GM18867 (cell line): Measurements from ENCODE around the gene CITED2.

Experiments
- ATAC-seq: cut with Tn5 transposase; IDR thresholded peaks from one replicate; pipeline ENCODE4 v1.9.1; 2021; ENCODE audit warnings: mild to moderate bottlenecking, moderate library complexity; ENCODE audit not compliant: unreplicated experiment

CITED2 gene

GRCh38 chr6:139386404-139386803 is 12.0 kb upstream of the CITED2 start:
- ATAC-seq, result no peak

- ATAC-seq, result no peak
These were observed 6.9 kb upstream of the CITED2 start for GRCh38 chr6:139381216-139381865.

GRCh38 chr6:139380611-139381010 is 6.2 kb upstream of the CITED2 start:
- ATAC-seq, result no peak

- ATAC-seq, result no peak
These were observed 5.7 kb upstream of the CITED2 start for GRCh38 chr6:139380168-139380567.

GRCh38 chr6:139378882-139379341 is 4.5 kb upstream of the CITED2 start:
- ATAC-seq, result no peak

GRCh38 chr6:139378226-139378625 is 3.8 kb upstream of the CITED2 start:
- ATAC-seq, result no peak

- ATAC-seq, result no peak
These were observed 2.3 kb upstream of the CITED2 start for GRCh38 chr6:139376604-139377218.

GRCh38 chr6:139376017-139376330 is 1.5 kb upstream of the CITED2 start:
- ATAC-seq, result no peak

- ATAC-seq, result peak; percentile 62
These were observed 973 bp upstream of the CITED2 start for GRCh38 chr6:139375226-139376016.

- ATAC-seq, result no peak
These were observed 506 bp downstream of the CITED2 start for GRCh38 chr6:139373928-139374356.

- peak; percentile 33 for ATAC-seq
These were observed 1.1 kb downstream of the CITED2 start for GRCh38 chr6:139373154-139373927.

GRCh38 chr6:139372326-139373153 is 1.9 kb downstream of the CITED2 start:
- ATAC-seq, result no peak

- ATAC-seq, result no peak
These were observed 2.8 kb downstream of the CITED2 start for GRCh38 chr6:139371421-139372203.

GRCh38 chr6:139370999-139371345 is 3.5 kb downstream of the CITED2 start:
- no peak for ATAC-seq

GRCh38 chr6:139370283-139370998 is 4.0 kb downstream of the CITED2 start:
- ATAC-seq, result no peak

GRCh38 chr6:139369568-139370282 is 4.7 kb downstream of the CITED2 start:
- ATAC-seq, result no peak

GRCh38 chr6:139369068-139369467 is 5.4 kb downstream of the CITED2 start:
- no peak for ATAC-seq

GRCh38 chr6:139368661-139369060 is 5.8 kb downstream of the CITED2 start:
- ATAC-seq, result no peak
